Measurements from ENCODE around the gene CPNE8. TPM values are rescaled to one million over a fixed set of nuclear protein-coding genes. Genes with fewer than 3 reads are reported as not detected.

The CPNE8 gene
- total and polyA plus RNA-seq, 2 donors = 10.1 to 37.7 TPM

DNA sequence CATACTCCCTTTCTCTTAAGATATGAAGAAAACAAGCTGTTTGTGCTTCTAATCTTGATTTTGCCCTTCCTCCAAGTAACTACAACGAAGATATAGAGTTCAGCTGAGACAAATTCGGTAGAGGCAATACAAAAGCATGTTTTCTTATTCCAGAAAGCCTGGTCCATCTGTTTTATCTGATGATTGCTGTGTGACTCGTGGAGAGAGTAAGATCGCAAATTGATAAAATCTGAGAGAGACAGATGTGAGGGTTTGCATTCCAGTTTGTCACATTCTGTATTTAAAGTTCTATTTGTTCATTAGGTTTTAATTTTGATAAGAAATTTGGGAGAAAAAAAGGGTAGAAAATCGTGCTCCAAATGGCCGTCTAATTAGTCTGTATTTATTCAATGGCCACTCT lies 192.1 kb downstream of the CPNE8 start:
- no peak for DNase-seq (ENCODE audit: extremely low spot score)
- Histone ChIP-seq H3K27ac (ENCODE audit: low read depth) (no peak overlapping the region), H3K4me3 (ENCODE audit: low read depth, low read length) (no peak overlapping the region), H3K36me3 (ENCODE audit: insufficient read depth) (no peaks in the 10 kb centered on the region), H3K4me1 (ENCODE audit: insufficient read depth) (peaks cover 2% of the 10 kb centered on the region)
- WGBS = 61% methylated on average over 6 of the region's 6 CpGs

DNA sequence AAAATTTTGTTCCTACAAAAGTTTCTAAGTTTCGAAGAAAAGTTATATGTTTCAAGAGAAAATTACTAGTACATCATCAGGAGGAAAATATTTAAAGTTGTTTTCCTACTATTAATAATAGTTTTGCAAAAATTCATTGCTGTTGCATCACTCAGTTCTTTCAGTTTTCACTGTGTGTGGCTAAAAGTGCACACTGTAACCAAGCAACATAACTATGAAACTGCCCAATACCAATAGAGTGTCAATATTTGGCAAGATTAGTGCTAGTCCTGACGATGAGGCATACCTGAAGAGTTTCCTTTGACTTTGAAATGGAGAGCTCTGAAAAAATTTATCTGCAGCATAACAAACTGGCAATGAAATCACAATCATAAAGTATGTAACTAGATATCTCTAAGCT lies 194.3 kb downstream of the CPNE8 start:
- H3K27ac ChIP-seq (ENCODE audit: low read depth) = no peak overlapping the region
- H3K4me3 ChIP-seq (ENCODE audit: low read depth, low read length) = no peak overlapping the region
- WGBS = 72% methylated on average over 2 of the region's 2 CpGs
- no peak for DNase-seq (ENCODE audit: extremely low spot score)
- H3K4me1 ChIP-seq (ENCODE audit: insufficient read depth) = peaks cover 2% of the 10 kb centered on the region
- no peaks in the 10 kb centered on the region for H3K36me3 ChIP-seq (ENCODE audit: insufficient read depth)

DNA sequence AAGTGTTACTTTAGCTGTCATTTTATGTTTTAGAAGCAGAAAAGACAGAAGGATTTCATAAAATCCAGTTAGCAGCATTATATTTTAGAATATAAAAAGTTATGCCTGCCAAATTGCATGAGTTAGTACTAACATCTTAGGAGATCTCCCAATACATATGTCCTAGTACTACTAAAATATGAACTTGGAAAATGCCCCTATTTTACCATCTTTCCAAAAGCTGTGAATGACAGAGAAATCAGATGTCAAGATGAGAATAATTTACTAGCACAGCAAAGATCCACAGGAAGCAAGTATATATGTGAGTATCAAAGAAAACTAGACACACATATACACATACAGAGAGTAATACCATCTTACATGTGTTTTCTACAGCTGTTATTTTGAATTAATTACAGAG lies 196.9 kb downstream of the CPNE8 start:
- Histone ChIP-seq H3K4me3 (ENCODE audit: low read depth, low read length) (no peak overlapping the region), H3K36me3 (ENCODE audit: insufficient read depth) (no peaks in the 10 kb centered on the region), H3K4me1 (ENCODE audit: insufficient read depth) (peaks cover 2% of the 10 kb centered on the region), H3K27ac (ENCODE audit: low read depth) (no peak overlapping the region)
- no peak for DNase-seq (ENCODE audit: extremely low spot score)

DNA sequence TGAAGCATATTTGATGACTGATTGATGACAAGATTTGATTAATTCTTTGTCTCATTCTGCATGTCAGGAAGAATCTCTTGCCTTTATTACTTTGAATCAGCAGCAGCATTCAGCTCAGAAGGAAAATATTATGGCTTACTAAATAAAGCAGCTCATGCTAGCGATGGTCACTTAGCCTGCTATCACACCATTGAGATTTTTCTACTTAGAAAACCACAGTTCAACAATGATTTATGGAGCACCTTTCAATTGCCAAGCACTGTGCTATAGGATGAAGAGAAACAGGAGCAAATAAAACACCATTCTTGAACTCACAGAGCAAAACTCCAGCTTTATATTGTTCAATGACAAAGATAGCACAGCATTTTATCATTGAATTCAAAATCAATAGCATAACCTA lies 197.7 kb downstream of the CPNE8 start:
- Histone ChIP-seq H3K4me1 (ENCODE audit: insufficient read depth) (peaks cover 2% of the 10 kb centered on the region), H3K27ac (ENCODE audit: low read depth) (no peak overlapping the region), H3K36me3 (ENCODE audit: insufficient read depth) (peaks cover 1% of the 10 kb centered on the region), H3K4me3 (ENCODE audit: low read depth, low read length) (no peak overlapping the region)
- DNase-seq (ENCODE audit: extremely low spot score) = no peak
- 78% methylated on average over 1 of the region's 1 CpG for WGBS

DNA sequence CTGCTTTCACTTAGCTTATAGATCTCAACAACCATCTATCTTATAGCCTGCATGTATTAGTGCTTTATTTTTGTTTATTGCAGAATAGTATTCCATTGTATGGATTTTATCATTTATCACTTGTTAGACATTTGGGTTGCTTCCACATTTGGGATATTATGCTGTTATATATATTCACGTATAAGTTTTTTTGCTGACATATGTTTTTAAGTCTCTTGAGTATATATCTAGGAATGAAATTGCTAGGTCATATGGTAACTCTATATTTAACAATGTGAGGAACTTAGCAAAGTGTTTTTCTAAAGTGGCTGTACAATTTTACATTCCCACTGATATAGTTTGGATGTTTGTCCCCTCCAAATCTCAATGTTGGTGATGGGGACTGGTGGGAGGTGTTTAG lies 208.1 kb downstream of the CPNE8 start:
- WGBS = 86% methylated on average over 1 of the region's 1 CpG
- DNase-seq (ENCODE audit: extremely low spot score) = no peak

DNA sequence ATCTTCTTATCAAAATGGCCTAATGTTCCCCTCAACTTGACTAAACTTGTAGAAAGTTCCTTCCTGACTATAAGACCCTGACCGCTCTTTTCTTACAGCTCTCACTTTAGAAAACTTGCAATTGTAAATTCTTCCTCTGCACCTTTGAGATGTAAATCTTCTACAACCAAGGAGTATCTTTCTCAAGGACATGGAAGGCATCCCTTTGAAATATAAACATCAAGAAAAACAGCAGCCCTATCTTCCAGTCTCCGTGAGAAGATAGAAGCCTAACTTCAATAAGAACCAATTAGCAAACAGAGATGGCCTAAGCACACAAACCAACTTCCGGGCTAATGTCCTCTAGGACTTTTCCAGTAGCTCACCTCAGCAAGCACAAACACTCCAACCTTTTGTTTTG lies 210.3 kb downstream of the CPNE8 start:
- no peaks in the 10 kb centered on the region for H3K36me3 ChIP-seq (ENCODE audit: insufficient read depth)
- no peak overlapping the region for H3K27ac ChIP-seq (ENCODE audit: low read depth)
- no peak overlapping the region for H3K4me3 ChIP-seq (ENCODE audit: low read depth, low read length)
- no peak for DNase-seq (ENCODE audit: extremely low spot score)
- 69% methylated on average over 3 of the region's 3 CpGs for WGBS
- no peaks in the 10 kb centered on the region for H3K4me1 ChIP-seq (ENCODE audit: insufficient read depth)

More for the DNA sequence above, 208.1 kb downstream of the CPNE8 start:
- H3K27ac ChIP-seq (ENCODE audit: low read depth) = no peak overlapping the region
- H3K4me3 ChIP-seq (ENCODE audit: low read depth, low read length) = no peak overlapping the region
- no peaks in the 10 kb centered on the region for H3K36me3 ChIP-seq (ENCODE audit: insufficient read depth)
- H3K4me1 ChIP-seq (ENCODE audit: insufficient read depth) = no peaks in the 10 kb centered on the region

DNA sequence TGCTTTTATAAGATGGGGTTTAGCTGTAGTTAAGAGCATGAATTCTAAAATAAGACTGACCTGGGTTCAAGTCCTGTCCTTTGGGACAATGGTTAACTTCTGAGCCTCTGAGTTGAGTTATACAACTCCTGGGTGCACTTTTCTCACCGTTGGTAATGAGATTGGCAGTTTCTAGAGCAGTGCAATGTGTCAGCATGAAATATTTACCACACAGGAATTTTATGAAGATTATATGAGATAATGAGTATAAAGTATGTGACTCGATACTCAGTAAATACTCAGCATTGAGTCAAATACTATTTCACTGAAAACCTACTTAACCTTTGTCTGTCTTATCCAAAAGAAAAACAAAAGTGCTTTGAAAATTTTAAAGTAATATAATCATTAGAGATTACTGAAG lies 214.2 kb downstream of the CPNE8 start:
- WGBS = 75% methylated on average over 2 of the region's 2 CpGs
- no peak for DNase-seq (ENCODE audit: extremely low spot score)
- Histone ChIP-seq H3K4me1 (ENCODE audit: insufficient read depth) (no peaks in the 10 kb centered on the region), H3K36me3 (ENCODE audit: insufficient read depth) (no peaks in the 10 kb centered on the region), H3K27ac (ENCODE audit: low read depth) (no peak overlapping the region), H3K4me3 (ENCODE audit: low read depth, low read length) (no peak overlapping the region)

DNA sequence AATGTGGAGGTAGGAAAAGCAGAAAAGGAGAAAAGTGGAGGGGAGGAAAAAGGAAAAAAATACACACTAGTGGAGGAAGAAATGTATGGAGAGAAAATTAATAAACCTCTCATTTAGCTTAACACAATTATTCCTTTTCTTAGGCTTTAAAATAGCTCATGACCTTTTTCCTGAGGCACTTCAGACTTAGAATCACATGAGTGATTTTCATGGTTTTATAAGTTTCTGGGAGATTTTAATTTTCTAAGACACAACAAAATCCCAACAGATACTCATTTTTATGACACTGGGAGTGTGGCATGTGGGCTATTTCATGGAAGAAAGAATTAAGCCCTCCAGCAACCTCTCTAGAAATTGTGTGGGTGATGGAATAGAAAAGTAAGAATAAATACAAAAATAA lies 214.7 kb downstream of the CPNE8 start:
- H3K4me1 ChIP-seq (ENCODE audit: insufficient read depth) = no peaks in the 10 kb centered on the region
- H3K27ac ChIP-seq (ENCODE audit: low read depth) = no peak overlapping the region
- no peaks in the 10 kb centered on the region for H3K36me3 ChIP-seq (ENCODE audit: insufficient read depth)
- no peak for DNase-seq (ENCODE audit: extremely low spot score)
- H3K4me3 ChIP-seq (ENCODE audit: low read depth, low read length) = no peak overlapping the region

DNA sequence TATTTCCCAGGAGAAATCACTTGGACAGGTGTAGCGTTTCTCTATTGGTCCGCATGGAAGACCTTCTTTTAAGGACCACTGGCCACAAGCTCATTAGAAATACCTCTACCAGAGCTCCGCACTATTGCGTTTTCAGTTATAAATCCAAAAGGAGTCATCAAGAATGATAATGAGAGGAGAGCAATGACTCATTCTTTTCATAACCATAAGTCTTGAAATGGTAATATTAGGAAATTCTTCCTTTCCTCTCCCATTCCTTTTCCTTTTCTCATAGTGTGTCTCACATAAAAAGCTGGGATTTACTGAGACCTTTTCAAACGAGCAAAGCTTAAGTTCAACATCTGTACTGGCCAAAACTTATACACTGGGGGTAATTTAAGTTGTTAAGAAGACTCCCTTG lies 215.7 kb downstream of the CPNE8 start:
- Histone ChIP-seq H3K4me1 (ENCODE audit: insufficient read depth) (no peaks in the 10 kb centered on the region), H3K4me3 (ENCODE audit: low read depth, low read length) (no peak overlapping the region), H3K27ac (ENCODE audit: low read depth) (no peak overlapping the region), H3K36me3 (ENCODE audit: insufficient read depth) (no peaks in the 10 kb centered on the region)
- WGBS = 83% methylated on average over 5 of the region's 5 CpGs
- DNase-seq (ENCODE audit: extremely low spot score) = no peak

DNA sequence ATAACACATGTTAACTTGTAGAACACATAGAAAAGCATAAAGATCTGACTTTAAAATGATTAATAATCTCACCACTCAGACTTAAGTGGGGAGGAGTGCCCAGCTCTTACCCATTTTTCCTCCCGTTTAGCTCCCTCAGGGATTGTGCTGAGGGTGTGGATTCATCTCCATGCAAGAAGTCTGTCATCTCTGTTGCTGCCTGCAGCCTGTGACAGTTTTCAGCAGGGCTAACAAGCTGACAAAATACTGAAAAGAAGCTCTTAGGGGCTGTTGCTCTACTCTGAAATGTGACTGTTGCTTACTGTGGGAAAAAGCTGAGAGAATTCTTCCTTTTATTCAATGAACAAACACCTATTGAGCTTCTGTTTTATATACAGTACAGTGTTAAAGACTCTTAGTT lies 216.2 kb downstream of the CPNE8 start:
- H3K27ac ChIP-seq (ENCODE audit: low read depth) = no peak overlapping the region
- WGBS = 57% methylated on average over 1 of the region's 1 CpG
- H3K4me1 ChIP-seq (ENCODE audit: insufficient read depth) = no peaks in the 10 kb centered on the region
- no peak for DNase-seq (ENCODE audit: extremely low spot score)
- no peaks in the 10 kb centered on the region for H3K36me3 ChIP-seq (ENCODE audit: insufficient read depth)
- no peak overlapping the region for H3K4me3 ChIP-seq (ENCODE audit: low read depth, low read length)

DNA sequence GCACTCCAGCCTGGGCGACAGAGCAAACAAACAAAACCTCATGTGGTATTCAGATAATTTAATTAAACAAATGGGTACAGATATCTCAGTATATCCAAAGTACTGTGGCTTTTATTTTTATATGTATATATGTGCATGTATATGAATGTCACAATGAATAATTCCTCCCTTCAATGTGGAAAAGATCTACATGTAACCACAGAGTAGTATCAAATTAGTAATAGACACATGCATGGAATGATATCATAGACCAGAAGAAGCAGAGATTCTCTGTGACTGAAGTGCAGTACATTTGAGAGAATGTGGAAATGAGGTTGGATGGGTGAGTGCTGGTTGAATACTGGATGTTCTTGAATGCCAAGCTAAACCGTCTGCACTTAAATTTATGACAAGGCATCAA lies 222.9 kb downstream of the CPNE8 start:
- no peaks in the 10 kb centered on the region for H3K4me1 ChIP-seq (ENCODE audit: insufficient read depth)
- no peak overlapping the region for H3K27ac ChIP-seq (ENCODE audit: low read depth)
- H3K4me3 ChIP-seq (ENCODE audit: low read depth, low read length) = no peak overlapping the region
- DNase-seq (ENCODE audit: extremely low spot score) = no peak
- 77% methylated on average over 2 of the region's 2 CpGs for WGBS
- H3K36me3 ChIP-seq (ENCODE audit: insufficient read depth) = no peaks in the 10 kb centered on the region

DNA sequence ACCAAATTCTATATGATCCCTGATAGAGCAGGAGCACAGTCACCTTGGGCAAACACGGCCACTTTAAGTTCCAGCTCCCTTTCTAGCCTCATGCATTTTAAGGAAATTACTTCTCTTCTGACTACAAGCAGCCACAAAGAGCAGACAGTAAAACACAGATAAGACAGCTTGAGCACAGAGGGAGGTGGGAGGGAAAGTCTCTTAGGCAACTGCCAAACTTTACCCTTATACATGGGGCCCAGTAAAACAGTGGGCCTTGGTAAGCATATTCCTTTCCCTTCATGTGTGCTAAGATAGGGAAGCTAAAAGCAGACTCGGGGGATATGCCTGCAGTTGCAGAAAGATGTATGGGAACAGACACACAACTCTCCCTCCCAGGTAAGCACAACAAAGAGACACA lies 235.9 kb downstream of the CPNE8 start:
- H3K27ac ChIP-seq (ENCODE audit: low read depth) = no peak overlapping the region
- no peak overlapping the region for H3K4me3 ChIP-seq (ENCODE audit: low read depth, low read length)
- no peak for DNase-seq (ENCODE audit: extremely low spot score)
- WGBS = 24% methylated on average over 2 of the region's 2 CpGs
- H3K4me1 ChIP-seq (ENCODE audit: insufficient read depth) = no peaks in the 10 kb centered on the region
- H3K36me3 ChIP-seq (ENCODE audit: insufficient read depth) = peaks cover 2% of the 10 kb centered on the region

DNA sequence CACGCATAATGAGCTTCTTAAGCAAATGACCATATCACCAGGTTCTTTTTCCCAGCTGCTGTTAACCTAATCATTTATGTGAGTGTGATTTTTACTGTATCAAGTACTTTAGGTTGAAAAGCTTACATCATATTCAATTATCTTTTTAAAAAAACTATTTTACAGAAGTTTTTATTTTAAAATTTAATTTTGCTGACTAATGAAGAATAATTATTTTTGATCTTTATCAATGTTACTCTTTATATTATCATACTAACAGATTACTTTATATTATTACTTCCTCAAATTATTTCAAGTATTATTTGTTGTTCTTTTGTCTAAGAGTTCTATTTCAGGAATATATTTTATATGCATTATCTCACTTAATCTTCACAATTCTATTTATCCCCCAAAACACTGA lies 236.3 kb downstream of the CPNE8 start:
- whole genome bisulfite sequencing = 94% methylated on average over 1 of the region's 1 CpG
- no peak overlapping the region for H3K27ac ChIP-seq (ENCODE audit: low read depth)
- DNase-seq (ENCODE audit: extremely low spot score) = no peak

DNA sequence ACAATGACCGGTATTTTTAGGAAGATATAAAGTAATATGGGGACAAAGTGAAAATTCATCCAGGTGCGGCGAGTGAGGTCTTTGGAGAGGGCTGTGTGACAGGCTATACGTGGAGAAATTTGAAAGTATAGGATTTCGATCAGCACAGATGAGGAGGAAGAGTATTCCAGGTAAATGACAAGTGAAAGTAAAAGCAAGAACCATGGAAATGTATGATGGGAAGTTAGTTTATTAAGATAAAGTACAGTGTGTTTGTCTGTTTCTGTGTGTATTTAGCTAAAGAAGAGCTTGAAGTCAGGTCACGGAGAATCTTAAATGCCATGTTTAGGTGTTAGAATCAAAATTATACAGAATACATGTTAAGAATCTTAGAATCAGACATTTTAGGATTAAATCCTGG lies 239.0 kb downstream of the CPNE8 start:
- H3K36me3 ChIP-seq (ENCODE audit: insufficient read depth) = no peaks in the 10 kb centered on the region
- H3K4me3 ChIP-seq (ENCODE audit: low read depth, low read length) = no peak overlapping the region
- WGBS = 81% methylated on average over 6 of the region's 6 CpGs
- no peak for DNase-seq (ENCODE audit: extremely low spot score)
- no peak overlapping the region for H3K27ac ChIP-seq (ENCODE audit: low read depth)
- no peaks in the 10 kb centered on the region for H3K4me1 ChIP-seq (ENCODE audit: insufficient read depth)

More for the DNA sequence above, 236.3 kb downstream of the CPNE8 start:
- no peak overlapping the region for H3K4me3 ChIP-seq (ENCODE audit: low read depth, low read length)
- H3K36me3 ChIP-seq (ENCODE audit: insufficient read depth) = peaks cover 2% of the 10 kb centered on the region
- H3K4me1 ChIP-seq (ENCODE audit: insufficient read depth) = no peaks in the 10 kb centered on the region

DNA sequence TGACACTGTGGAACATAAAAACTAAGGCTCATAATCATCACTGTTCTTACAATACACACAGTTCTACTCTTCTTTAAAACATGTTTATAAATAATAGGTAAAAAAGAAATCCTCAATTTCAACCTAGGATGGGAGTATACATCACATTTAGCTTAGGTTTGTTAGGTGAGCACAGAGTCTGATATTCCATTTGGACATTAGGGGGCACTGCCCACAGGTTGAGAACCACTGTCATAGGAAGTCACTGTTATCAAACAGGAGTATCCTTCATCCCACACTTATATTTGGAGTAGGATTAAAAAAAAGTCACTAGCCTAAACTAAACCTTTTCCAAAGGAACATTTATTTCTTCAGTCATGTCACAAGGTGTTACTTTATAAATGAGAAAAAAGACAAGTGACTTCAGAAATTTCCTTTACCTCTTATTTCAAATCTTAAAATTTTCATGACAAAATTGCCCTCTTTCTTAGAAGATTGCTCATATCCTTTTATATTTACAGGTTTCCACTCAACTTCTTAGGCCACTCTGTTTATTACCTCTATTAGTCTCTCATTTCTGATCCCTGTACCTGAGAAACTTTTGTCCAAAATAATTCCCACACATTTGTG lies 240.6 kb downstream of the CPNE8 start:
- DNase-seq (ENCODE audit: extremely low spot score) = no peak

More for the DNA sequence above, 240.6 kb downstream of the CPNE8 start:
- Histone ChIP-seq H3K36me3 (ENCODE audit: insufficient read depth) (no peaks in the 10 kb centered on the region), H3K27ac (ENCODE audit: low read depth) (no peak overlapping the region), H3K4me3 (ENCODE audit: low read depth, low read length) (no peak overlapping the region), H3K4me1 (ENCODE audit: insufficient read depth) (no peaks in the 10 kb centered on the region)
